K562 (cell line): ENCODE measurements around the gene SHISA6. TPM values are rescaled to one million over a fixed set of nuclear protein-coding genes. Genes with fewer than 3 reads are reported as not detected.

Experiments
- ATAC-seq: fragments of 200-7000 bp; cut with Tn5 transposase; 3 replicates; pipeline ENCODE4 v1.9.1; 2020; ENCODE audit warnings: moderate library complexity
- BruUV-seq: library from RNA; stranded (reverse); fragments of 400-500 nt; replicated peaks from 2 replicates; lab custom pipeline; 2021; lab: Mats Ljungman, UMichigan
- CTCF ChIA-PET: fragments of 300-600 bp; formaldehyde crosslinking; extraction: SDS; loops from one replicate; lab custom pipeline; 2021; ENCODE audit warnings: low intra/inter-chr PET ratio; lab: Yijun Ruan, JAX
- POLR2A ChIA-PET: fragments of 300-600, 350-650 bp; sonication (Branson Sonifier 250); formaldehyde crosslinking; extraction: SDS; loops from one replicate; lab custom pipeline; 2021; ENCODE audit warnings: antibody characterized with exemption, inconsistent platforms; lab: Yijun Ruan, JAX
- DNase-seq, 4 experiments: peaks; one replicate each; pipeline versions ENCODE4 v3.0.0 to v3.0.0-alpha.2; 2011 to 2018; ENCODE audit warnings: low spot score in 3 of 4, mixed read lengths in 3 of 4; ENCODE audit errors: extremely low read depth in 1 of 4
- FAIRE-seq: peaks from 2 replicates; lab custom pipeline; 2011; peaks lifted over from hg19 to GRCh38; lab: Jason Lieb, UNC
- H2AFZ ChIP-seq: 2 replicates; pipeline ENCODE4 v1.6.0; 2011; ENCODE audit warnings: low read depth, low read length, control low read depth, inconsistent platforms
- H3K27ac ChIP-seq: fragments of 200-600 bp; 3 replicates; pipeline ENCODE4 v1.8.0; 2011; ENCODE audit warnings: low read depth, mild to moderate bottlenecking, control low read depth, inconsistent platforms, low read length, moderate library complexity, mixed read lengths; ENCODE audit errors: extremely low read depth
- H3K27me3 ChIP-seq, 2 experiments: fragments of 300-600 bp in 1 of 2; 2 replicates in 1 of 2; 3 replicates in 1 of 2; pipeline versions ENCODE4 v1.6.0 to v1.8.0; 2011; ENCODE audit warnings: inconsistent platforms in 2 of 2, low read length in 2 of 2, mild to moderate bottlenecking in 1 of 2, mixed read lengths in 1 of 2, moderate library complexity in 1 of 2; ENCODE audit not compliant: control insufficient read depth in 2 of 2, insufficient read depth in 2 of 2
- H3K36me3 ChIP-seq: fragments of 300-600 bp; 3 replicates; pipeline ENCODE4 v1.8.0; 2011; ENCODE audit warnings: mild to moderate bottlenecking, low read length, inconsistent platforms; ENCODE audit not compliant: control insufficient read depth, insufficient read depth
- H3K4me1 ChIP-seq, 2 experiments: fragments of 200-600 bp in 1 of 2; replicated peaks in 1 of 2; 2 replicates in 1 of 2; 3 replicates in 1 of 2; pipeline versions ENCODE4 v1.5.1 to v1.8.0; 2011; ENCODE audit warnings: inconsistent platforms in 2 of 2, low read length in 2 of 2, mild to moderate bottlenecking in 1 of 2, mixed read lengths in 1 of 2, moderate library complexity in 1 of 2; ENCODE audit not compliant: control insufficient read depth in 2 of 2, insufficient read depth in 2 of 2
- H3K4me2 ChIP-seq: 2 replicates; pipeline ENCODE4 v1.6.1; 2011; ENCODE audit warnings: low read length, control low read depth, inconsistent platforms, mixed read lengths; ENCODE audit not compliant: insufficient read depth
- H3K4me3 ChIP-seq: fragments of 200-600 bp; sonication (generic), shearing (Covaris generic); 2 replicates; pipeline ENCODE4 v1.5.1; 2016; ENCODE audit warnings: control low read depth, inconsistent platforms
- H3K79me2 ChIP-seq: fragments of 200-600 bp; 3 replicates; pipeline ENCODE4 v1.8.0; 2011; ENCODE audit warnings: low read length, inconsistent platforms; ENCODE audit not compliant: control insufficient read depth, insufficient read depth
- H3K9ac ChIP-seq, 2 experiments: 2 replicates each; pipeline versions ENCODE4 v1.6.0 to v1.6.1; 2011; ENCODE audit warnings: low read depth in 2 of 2, low read length in 2 of 2, control low read depth in 1 of 2, inconsistent platforms in 1 of 2, mild to moderate bottlenecking in 1 of 2, mixed read lengths in 1 of 2; ENCODE audit not compliant: insufficient read depth in 1 of 2
- H3K9me1 ChIP-seq: one replicate; pipeline ENCODE4 v1.6.0; 2011; ENCODE audit warnings: inconsistent platforms, mild to moderate bottlenecking, low read length, moderate library complexity; ENCODE audit not compliant: control insufficient read depth, insufficient read depth
- H3K9me3 ChIP-seq: replicated peaks from 2 replicates; pipeline ENCODE4 v1.5.1; 2011; ENCODE audit warnings: low read depth, low read length, inconsistent platforms; ENCODE audit not compliant: control insufficient read depth, insufficient read depth
- H4K20me1 ChIP-seq: replicated peaks from 2 replicates; pipeline ENCODE4 v1.6.1; 2011; ENCODE audit warnings: low read length, inconsistent platforms, mixed read lengths; ENCODE audit not compliant: control insufficient read depth, insufficient read depth
- COPS2 ChIP-seq: fragments of 450-650 bp; conservative IDR thresholded peaks from 2 replicates; pipeline ENCODE4 v1.6.1; 2016; ENCODE audit warnings: mild to moderate bottlenecking, moderate library complexity
- GABPB2 ChIP-seq: fragments of 250-450 bp; sonication (Bioruptor Pico); conservative IDR thresholded peaks from 2 replicates; pipeline ENCODE4 v1.5.1; 2021; ENCODE audit warnings: mild to moderate bottlenecking
- KHSRP ChIP-seq: fragments of 450-650 bp; IDR thresholded peaks from 2 replicates; pipeline ENCODE4 v1.6.1; 2017
- L3MBTL2 ChIP-seq: fragments of 450-650 bp; IDR thresholded peaks from 2 replicates; pipeline ENCODE4 v1.6.1; 2016; ENCODE audit warnings: mild to moderate bottlenecking, moderate library complexity
- MLX ChIP-seq, 2 experiments: fragments of 450-650 bp in 1 of 2; sonication (generic) in 1 of 2; formaldehyde crosslinking; conservative IDR thresholded peaks; 2 replicates each; pipeline versions ENCODE4 v1.4.0 to v1.8.1; 2020 to 2022; ENCODE audit warnings: mild to moderate bottlenecking in 1 of 2, missing genetic modification reagents in 1 of 2
- NEUROD1 ChIP-seq: fragments of 150-350 bp; IDR thresholded peaks from 2 replicates; pipeline ENCODE4 v1.6.1; 2014; ENCODE audit warnings: borderline replicate concordance, low read length, low read depth; ENCODE audit not compliant: partially characterized antibody
- PML ChIP-seq: IDR thresholded peaks from 2 replicates; pipeline ENCODE4 v1.6.1; 2012; ENCODE audit warnings: low read length, inconsistent platforms
- PRPF4 ChIP-seq: fragments of 200-400 bp; formaldehyde crosslinking; IDR thresholded peaks from one replicate; pipeline ENCODE4 v1.6.1; 2017; ENCODE audit warnings: low read length, low read depth, mild to moderate bottlenecking; ENCODE audit not compliant: insufficient read depth, poor library complexity, severe bottlenecking
- SIN3A ChIP-seq, 2 experiments: fragments of 150-350 bp in 1 of 2; IDR thresholded peaks; 2 replicates each; pipeline ENCODE4 v1.6.1; 2011 to 2016; ENCODE audit warnings: borderline replicate concordance in 2 of 2, low read depth in 2 of 2, low read length in 2 of 2, mild to moderate bottlenecking in 2 of 2, moderate library complexity in 2 of 2; ENCODE audit not compliant: control insufficient read depth in 1 of 2
- SIRT6 ChIP-seq: IDR thresholded peaks from one replicate; pipeline ENCODE4 v1.6.1; 2012; ENCODE audit warnings: low read depth, mild to moderate bottlenecking, control low read depth, inconsistent platforms, low read length, moderate library complexity
- ZNF75A ChIP-seq: fragments of 450-650 bp; formaldehyde crosslinking; IDR thresholded peaks from 2 replicates; pipeline ENCODE4 v1.4.0; 2020; ENCODE audit warnings: mild to moderate bottlenecking
- WGBS: fragments of 100-300 bp; shearing (Covaris generic); methylation state at CpG from one replicate; pipeline ENCODE4 v1.1.6; 2016; ENCODE audit warnings: low coverage, mixed read lengths; ENCODE audit not compliant: insufficient coverage; ENCODE audit errors: missing lambda C conversion rate; 5-methylcytosine and 5-hydroxymethylcytosine counted together
- in situ Hi-C: fragments of 300-500 bp; cut with MboI; formaldehyde crosslinking; loops from 4 replicates; pipeline ENCODE4 v1.15.0; 2018; ENCODE audit warnings: inconsistent platforms, mixed read lengths
- intact Hi-C: fragments of 100-400 bp; cut with micrococcal nuclease; formaldehyde crosslinking; loops from 2 replicates; pipeline ENCODE4 v1.14.2; 2022
- polyA plus RNA-seq, 8 experiments: library from polyadenylated mRNA; depleted of rRNA in 4 of 8; stranded (reverse) in 5 of 8; unstranded in 3 of 8; fragments of >200 nt; fragmentation: Nextera tagmentation in 2 of 8; fragmentation: Illumina TruSeq in 1 of 8; extraction: Ambion mirVana in 2 of 8; extraction: Trizol in 1 of 8; gene quantifications; 2 replicates each; pipeline versions ENCODE4 v1.2.1 to v1.2.3, GENCODE V29; 2011 to 2014; ENCODE audit warnings: inconsistent platforms in 1 of 8, missing spikeins in 1 of 8
- total RNA-seq, 7 experiments: library from RNA; depleted of rRNA in 6 of 7; stranded (reverse); fragments of >200 nt in 6 of 7; fragmentation: Illumina TruSeq in 2 of 7; extraction: Trizol in 2 of 7; gene quantifications; 2 replicates each; pipeline versions ENCODE4 v1.2.1 to v1.2.3, GENCODE V29; 2011 to 2021; ENCODE audit warnings: low replicate concordance in 1 of 7
- TF ChIP-seq, protein P1 (sequence below): sonication (generic); formaldehyde crosslinking; IDR thresholded peaks from 2 replicates; pipeline ENCODE4 v1.8.0; 2022; ENCODE audit warnings: mild to moderate bottlenecking, missing genetic modification reagents, borderline replicate concordance
- TF ChIP-seq, protein P2 (sequence below): fragments of 250-450 bp; sonication (Bioruptor Pico); IDR thresholded peaks from 2 replicates; pipeline ENCODE4 v1.4.0; 2020; ENCODE audit warnings: mild to moderate bottlenecking, moderate library complexity

Gene SHISA6
- total and polyA plus RNA-seq, 9 of the 15 experiments (the other 6 are each of a cell fraction or from before 2014, with no cell fraction given), result not detected

DNA sequence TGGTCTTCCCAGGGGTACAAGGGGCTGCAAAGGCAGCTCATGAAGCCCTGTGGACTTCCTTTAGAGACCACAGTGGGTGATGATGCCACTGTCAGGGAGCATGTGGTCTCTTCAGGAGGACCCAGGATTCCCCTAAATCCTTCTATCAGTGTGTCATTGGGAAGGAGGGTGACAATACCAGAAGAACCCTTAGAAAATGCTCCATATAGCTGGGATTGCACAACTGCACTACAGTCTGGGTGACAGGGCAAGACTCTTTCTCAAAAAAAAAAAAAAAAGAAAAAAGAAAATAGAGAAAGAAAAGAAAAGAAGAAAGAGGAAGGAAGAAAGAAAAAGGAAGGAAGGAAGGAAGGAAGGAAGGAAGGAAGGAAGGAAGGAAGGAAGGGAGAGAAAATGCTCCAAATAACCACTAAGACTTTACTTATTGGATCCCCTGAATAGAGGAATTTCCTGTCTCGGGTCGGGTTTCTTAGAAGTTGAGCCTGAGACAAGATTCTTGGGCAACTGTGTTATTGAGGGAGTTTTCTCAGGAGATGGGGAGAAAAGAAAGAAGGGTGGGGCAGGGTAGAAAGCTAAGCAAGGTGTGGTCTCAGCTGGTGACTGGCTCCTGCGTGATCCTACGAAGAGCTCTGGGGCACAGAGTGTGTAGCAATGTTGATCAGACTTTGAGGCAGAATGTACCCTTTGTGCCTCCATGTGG, 274.1 kb downstream of the SHISA6 start:
- no TSS peak for BruUV-seq
- TF ChIP-seq ZNF75A (CRISPR knock-in tag), result no peak
- TF ChIP-seq PML, result no peak
- TF ChIP-seq SIN3A (IDR thresholded peaks at IDR 0.05; ENCODE audit: borderline replicate concordance in 2 of 2, control insufficient read depth in 1 of 2, low read depth in 2 of 2, low read length in 2 of 2), result no peak
- TF ChIP-seq, protein P1, sequence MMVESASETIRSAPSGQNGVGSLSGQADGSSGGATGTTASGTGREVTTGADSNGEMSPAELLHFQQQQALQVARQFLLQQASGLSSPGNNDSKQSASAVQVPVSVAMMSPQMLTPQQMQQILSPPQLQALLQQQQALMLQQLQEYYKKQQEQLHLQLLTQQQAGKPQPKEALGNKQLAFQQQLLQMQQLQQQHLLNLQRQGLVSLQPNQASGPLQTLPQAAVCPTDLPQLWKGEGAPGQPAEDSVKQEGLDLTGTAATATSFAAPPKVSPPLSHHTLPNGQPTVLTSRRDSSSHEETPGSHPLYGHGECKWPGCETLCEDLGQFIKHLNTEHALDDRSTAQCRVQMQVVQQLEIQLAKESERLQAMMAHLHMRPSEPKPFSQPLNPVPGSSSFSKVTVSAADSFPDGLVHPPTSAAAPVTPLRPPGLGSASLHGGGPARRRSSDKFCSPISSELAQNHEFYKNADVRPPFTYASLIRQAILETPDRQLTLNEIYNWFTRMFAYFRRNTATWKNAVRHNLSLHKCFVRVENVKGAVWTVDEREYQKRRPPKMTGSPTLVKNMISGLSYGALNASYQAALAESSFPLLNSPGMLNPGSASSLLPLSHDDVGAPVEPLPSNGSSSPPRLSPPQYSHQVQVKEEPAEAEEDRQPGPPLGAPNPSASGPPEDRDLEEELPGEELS (CRISPR knock-in tag), result no peak
- TF ChIP-seq COPS2, result no peak
- no peak for TF ChIP-seq L3MBTL2
- TF ChIP-seq SIRT6, result no peak
- TF ChIP-seq GABPB2 (CRISPR knock-in tag), result no peak
- TF ChIP-seq, protein P2, sequence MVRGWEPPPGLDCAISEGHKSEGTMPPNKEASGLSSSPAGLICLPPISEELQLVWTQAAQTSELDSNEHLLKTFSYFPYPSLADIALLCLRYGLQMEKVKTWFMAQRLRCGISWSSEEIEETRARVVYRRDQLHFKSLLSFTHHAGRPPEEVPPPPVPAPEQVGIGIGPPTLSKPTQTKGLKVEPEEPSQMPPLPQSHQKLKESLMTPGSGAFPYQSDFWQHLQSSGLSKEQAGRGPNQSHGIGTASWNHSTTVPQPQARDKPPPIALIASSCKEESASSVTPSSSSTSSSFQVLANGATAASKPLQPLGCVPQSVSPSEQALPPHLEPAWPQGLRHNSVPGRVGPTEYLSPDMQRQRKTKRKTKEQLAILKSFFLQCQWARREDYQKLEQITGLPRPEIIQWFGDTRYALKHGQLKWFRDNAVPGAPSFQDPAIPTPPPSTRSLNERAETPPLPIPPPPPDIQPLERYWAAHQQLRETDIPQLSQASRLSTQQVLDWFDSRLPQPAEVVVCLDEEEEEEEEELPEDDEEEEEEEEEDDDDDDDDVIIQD, result no peak
- no peak for TF ChIP-seq PRPF4
- TF ChIP-seq NEUROD1, result no peak
- TF ChIP-seq KHSRP, result no peak
- no peak for TF ChIP-seq MLX (CRISPR knock-in tag; conservative IDR thresholded peaks at IDR 0.05)

More for the DNA sequence above, 274.1 kb downstream of the SHISA6 start:
- Histone ChIP-seq H3K9me1 (no peaks in the 10 kb centered on the region), H3K27ac (no peak overlapping the region), H3K4me3 (no peak overlapping the region), H3K4me2 (no peak overlapping the region), H3K9me3 (no peaks in the 10 kb centered on the region), H3K4me1 (no peaks in the 10 kb centered on the region), H3K79me2 (no peaks in the 10 kb centered on the region), H2AFZ (no peak overlapping the region), H4K20me1 (no peaks in the 10 kb centered on the region), H3K36me3 (no peaks in the 10 kb centered on the region), H3K9ac (no peak overlapping the region), H3K27me3 (no peaks in the 10 kb centered on the region)
- intact Hi-C loops, result no loop called here
- ChIA-PET POLR2A (no interaction called here), CTCF (no interaction called here)
- no peak for DNase-seq
- WGBS, result 0% methylated on average over 4 of the region's 4 CpGs
- in situ Hi-C loops, result no loop called here
- ATAC-seq, result no peak
- no peak for FAIRE-seq
